H1 (cell line): ENCODE data around the gene SH3TC2. TPM values are rescaled to one million over a fixed set of nuclear protein-coding genes. Genes with fewer than 3 reads are reported as not detected.
A peak's percentile ranks its signal among the peaks of the same experiment; 100 is the strongest.

Experiments
- CTCF ChIA-PET: fragments of 300-600 bp; sonication (Branson Sonifier 250); formaldehyde crosslinking; loops from one replicate; lab custom pipeline; 2021; ENCODE audit not compliant: partially characterized antibody; lab: Charles Lee
- POLR2A ChIA-PET: fragments of 300-600 bp; sonication (Branson Sonifier 250); formaldehyde crosslinking; loops from one replicate; lab custom pipeline; 2021; ENCODE audit warnings: inconsistent platforms; ENCODE audit not compliant: partially characterized antibody; lab: Charles Lee
- DNase-seq, 2 experiments: peaks; one replicate each; pipeline versions ENCODE4 v3.0.0 to v3.0.0-alpha.2; 2010 to 2022; ENCODE audit warnings: low spot score in 2 of 2, low read depth in 1 of 2, mixed read lengths in 1 of 2
- FAIRE-seq: peaks from 2 replicates; lab custom pipeline; 2011; peaks lifted over from hg19 to GRCh38; lab: Jason Lieb, UNC
- H2AFZ ChIP-seq: 2 replicates; pipeline ENCODE4 v1.8.1; 2012; ENCODE audit warnings: low read length, inconsistent platforms
- H2AK5ac ChIP-seq: 2 replicates; pipeline ENCODE4 v1.6.1; 2013; ENCODE audit warnings: low read depth, low read length
- H2BK120ac ChIP-seq: replicated peaks from 2 replicates; pipeline ENCODE3; 2013; ENCODE audit warnings: low read depth, low read length, inconsistent platforms
- H2BK12ac ChIP-seq: 2 replicates; pipeline ENCODE4 v1.6.1; 2013; ENCODE audit warnings: low read depth, low read length
- H2BK15ac ChIP-seq: 2 replicates; pipeline ENCODE4 v1.6.1; 2013; ENCODE audit warnings: low read length
- H2BK20ac ChIP-seq: 2 replicates; pipeline ENCODE4 v1.6.1; 2013; ENCODE audit warnings: low read length
- H2BK5ac ChIP-seq: 2 replicates; pipeline ENCODE4 v1.6.1; 2013; ENCODE audit warnings: low read depth, low read length
- H3K14ac ChIP-seq: 2 replicates; pipeline ENCODE4 v1.6.1; 2013; ENCODE audit warnings: inconsistent platforms; ENCODE audit not compliant: insufficient read length
- H3K18ac ChIP-seq: 2 replicates; pipeline ENCODE4 v1.6.1; 2013; ENCODE audit warnings: low read length; ENCODE audit errors: extremely low read depth
- H3K23ac ChIP-seq: 2 replicates; pipeline ENCODE4 v1.6.1; 2013; ENCODE audit warnings: inconsistent platforms; ENCODE audit not compliant: insufficient read length
- H3K23me2 ChIP-seq: 2 replicates; pipeline ENCODE4 v1.6.1; 2013; ENCODE audit warnings: low read depth, low read length
- H3K27ac ChIP-seq: 2 replicates; pipeline ENCODE4 v1.6.1; 2011; ENCODE audit warnings: low read depth, low read length, inconsistent platforms
- H3K27me3 ChIP-seq, 4 experiments: replicated peaks in 1 of 4; 1 replicate in 1 of 4; 2 replicates in 3 of 4; pipeline versions ENCODE4 v1.6.1 to v1.8.1; 2011 to 2013; ENCODE audit warnings: low read length in 3 of 4, mild to moderate bottlenecking in 3 of 4, inconsistent platforms in 2 of 4, mixed read lengths in 2 of 4, moderate library complexity in 1 of 4; ENCODE audit not compliant: control insufficient read depth in 3 of 4, insufficient read depth in 3 of 4; ENCODE audit errors: extremely low read depth in 1 of 4
- H3K36me3 ChIP-seq, 4 experiments: 2 replicates each; pipeline versions ENCODE4 v1.6.1 to v1.8.1; 2011 to 2013; ENCODE audit warnings: mild to moderate bottlenecking in 4 of 4, low read length in 3 of 4, moderate library complexity in 2 of 4, control low read depth in 1 of 4, inconsistent platforms in 1 of 4; ENCODE audit not compliant: insufficient read depth in 4 of 4, control insufficient read depth in 2 of 4
- H3K4ac ChIP-seq: replicated peaks from 2 replicates; pipeline ENCODE3; 2013; ENCODE audit warnings: low read length, low read depth, mixed read lengths, inconsistent platforms; ENCODE audit not compliant: insufficient read length
- H3K4me1 ChIP-seq, 4 experiments: replicated peaks in 1 of 4; 1 replicate in 1 of 4; 2 replicates in 3 of 4; pipeline versions ENCODE4 v1.6.1 to v1.8.1; 2011 to 2013; ENCODE audit warnings: low read length in 3 of 4, inconsistent platforms in 2 of 4, mixed read lengths in 1 of 4; ENCODE audit not compliant: insufficient read depth in 4 of 4, control insufficient read depth in 3 of 4
- H3K4me2 ChIP-seq, 2 experiments: 2 replicates each; pipeline versions ENCODE4 v1.6.1 to v1.8.1; 2011 to 2013; ENCODE audit warnings: low read depth in 2 of 2, low read length in 2 of 2, control low read depth in 1 of 2, inconsistent platforms in 1 of 2, mild to moderate bottlenecking in 1 of 2; ENCODE audit not compliant: insufficient read depth in 1 of 2
- H3K4me3 ChIP-seq, 4 experiments: fragments of 200-600, 300-600 bp in 1 of 4; sonication (generic), shearing (Covaris generic), sonication (Bioruptor Twin) in 1 of 4; 2 replicates each; pipeline versions ENCODE4 v1.5.1 to v1.8.1; 2011 to 2016; ENCODE audit warnings: low read length in 4 of 4, low read depth in 3 of 4, control low read depth in 2 of 4, inconsistent platforms in 2 of 4, mild to moderate bottlenecking in 2 of 4, mixed read lengths in 1 of 4, moderate library complexity in 1 of 4; ENCODE audit not compliant: insufficient read depth in 2 of 4; ENCODE audit errors: extremely low read depth in 1 of 4
- H3K56ac ChIP-seq: replicated peaks from 2 replicates; pipeline ENCODE3; 2013; ENCODE audit warnings: low read depth, mild to moderate bottlenecking, mixed read lengths, low read length, inconsistent platforms; ENCODE audit not compliant: insufficient read length
- H3K79me1 ChIP-seq: 2 replicates; pipeline ENCODE4 v1.6.1; 2013; ENCODE audit warnings: low read depth, low read length, control low read depth
- H3K79me2 ChIP-seq, 2 experiments: 2 replicates each; pipeline versions ENCODE4 v1.6.1 to v1.8.1; 2012 to 2013; ENCODE audit warnings: low read length in 2 of 2, mild to moderate bottlenecking in 2 of 2, inconsistent platforms in 1 of 2; ENCODE audit not compliant: insufficient read depth in 2 of 2, control insufficient read depth in 1 of 2
- H3K9ac ChIP-seq, 4 experiments: replicated peaks in 1 of 4; 1 replicate in 1 of 4; 2 replicates in 3 of 4; pipeline versions ENCODE4 v1.6.1 to v1.8.1; 2011 to 2013; ENCODE audit warnings: low read depth in 3 of 4, low read length in 3 of 4, control low read depth in 2 of 4, mild to moderate bottlenecking in 2 of 4, moderate library complexity in 2 of 4, inconsistent platforms in 1 of 4; ENCODE audit errors: extremely low read depth in 1 of 4
- H3K9me3 ChIP-seq, 2 experiments: 2 replicates each; pipeline versions ENCODE4 v1.6.1 to v1.8.1; 2012 to 2013; ENCODE audit warnings: mild to moderate bottlenecking in 2 of 2, moderate library complexity in 2 of 2, control low read depth in 1 of 2, inconsistent platforms in 1 of 2, low read depth in 1 of 2, low read length in 1 of 2, mixed read lengths in 1 of 2; ENCODE audit not compliant: insufficient read depth in 2 of 2
- H4K20me1 ChIP-seq, 2 experiments: replicated peaks in 1 of 2; 2 replicates each; pipeline versions ENCODE3 to v1.8.1; 2011 to 2013; ENCODE audit warnings: inconsistent platforms in 2 of 2, low read length in 2 of 2, mild to moderate bottlenecking in 1 of 2; ENCODE audit not compliant: insufficient read depth in 2 of 2, control insufficient read depth in 1 of 2
- H4K5ac ChIP-seq: 2 replicates; pipeline ENCODE4 v1.6.1; 2013; ENCODE audit warnings: low read length, low read depth, mixed read lengths, inconsistent platforms; ENCODE audit not compliant: insufficient read length
- H4K8ac ChIP-seq: 2 replicates; pipeline ENCODE4 v1.8.0; 2013; ENCODE audit warnings: mild to moderate bottlenecking, moderate library complexity, low read length, inconsistent platforms; ENCODE audit not compliant: insufficient read depth; ENCODE audit errors: extremely low read depth
- H4K91ac ChIP-seq: replicated peaks from 2 replicates; pipeline ENCODE3; 2013; ENCODE audit warnings: low read length, mixed read lengths, inconsistent platforms; ENCODE audit not compliant: insufficient read length
- MAFK ChIP-seq: IDR thresholded peaks from 2 replicates; pipeline ENCODE4 v1.6.1; 2012; ENCODE audit warnings: low read depth, mild to moderate bottlenecking, improper control_type of control experiment, low read length
- POLR2AphosphoS5 ChIP-seq: IDR thresholded peaks from 2 replicates; pipeline ENCODE4 v1.6.1; 2011; ENCODE audit warnings: low read depth, low read length
- RFX5 ChIP-seq: IDR thresholded peaks from 2 replicates; pipeline ENCODE4 v1.6.1; 2011; ENCODE audit warnings: low read depth, low read length, improper control_type of control experiment, borderline replicate concordance
- WGBS, 2 experiments: shearing (Covaris generic) in 1 of 2; methylation state at CpG; one replicate each; pipeline versions ENCODE4 v1.1.6 to v1.1.7; 2013 to 2015; ENCODE audit warnings: low lambda C conversion rate in 2 of 2, mixed read lengths in 2 of 2, inconsistent platforms in 1 of 2, low coverage in 1 of 2, missing lambda C conversion rate in 1 of 2; ENCODE audit not compliant: insufficient replicate concordance in 2 of 2, insufficient coverage in 1 of 2, insufficient read length in 1 of 2; ENCODE audit errors: extremely low coverage in 1 of 2, missing lambda C conversion rate in 1 of 2; 5-methylcytosine and 5-hydroxymethylcytosine counted together
- polyA plus RNA-seq, 7 experiments: library from polyadenylated mRNA; depleted of rRNA in 3 of 7; stranded (reverse) in 5 of 7; unstranded in 2 of 7; fragments of >200 nt in 5 of 7; fragments of 200-250 nt in 2 of 7; gene quantifications; 1 replicate in 5 of 7; 2 replicates in 1 of 7; 4 replicates in 1 of 7; pipeline versions ENCODE4 v1.2.1 to v1.2.3, GENCODE V29; 2011 to 2013; ENCODE audit warnings: missing spikeins in 2 of 7, mixed read lengths in 2 of 7
- total RNA-seq: library from RNA; stranded (reverse); fragmentation: NEBNext Ultra II Directional; extraction: Animal tissue kit (Norgen Biotek cat#: 25700); gene quantifications from 2 replicates; pipeline ENCODE4 v1.2.1, GENCODE V29; 2021

The SH3TC2 gene
- total and polyA plus RNA-seq, 2 of the 8 experiments (the other 6 are each of a cell fraction or from before 2014, with no cell fraction given), result 0.11 to 0.80 TPM

DNA sequence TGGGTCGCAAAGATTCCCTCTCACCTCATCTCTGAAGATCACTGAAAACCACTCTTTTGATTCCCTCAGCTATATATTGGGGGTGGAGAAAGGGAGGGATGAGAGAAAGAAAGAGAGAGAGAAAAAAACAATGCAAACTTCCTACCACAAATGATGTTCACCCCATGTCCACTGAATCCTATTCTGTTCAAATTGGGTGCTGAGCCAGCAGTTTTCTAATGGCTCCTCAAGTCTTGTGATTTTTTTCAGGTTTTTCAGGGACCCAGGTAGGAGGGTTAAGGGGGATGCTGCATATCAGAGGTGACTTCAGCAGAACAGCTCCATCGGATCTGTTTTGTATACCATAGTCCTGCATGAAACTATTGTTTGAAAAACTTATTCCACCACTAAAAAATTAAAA, 95.9 kb downstream of the SH3TC2 start:
- Histone ChIP-seq H2AK5ac (no peak overlapping the region), H3K9me3 (no peaks in the 10 kb centered on the region), H2BK120ac (no peak overlapping the region), H2AFZ (no peak overlapping the region), H3K4me2 (no peak overlapping the region), H3K18ac (no peak overlapping the region), H4K8ac (no peak overlapping the region), H3K36me3 (no peaks in the 10 kb centered on the region; a peak in 1 of 8 replicates), H3K9ac (no peak overlapping the region), H4K20me1 (no peaks in the 10 kb centered on the region), H3K4me3 (no peak overlapping the region), H3K79me1 (no peaks in the 10 kb centered on the region), H3K4me1 (no peaks in the 10 kb centered on the region; a peak in 2 of 7 replicates), H3K27ac (no peak overlapping the region), H2BK12ac (no peak overlapping the region), H3K4ac (no peak overlapping the region), H3K14ac (no peak overlapping the region), H4K91ac (no peak overlapping the region), H2BK5ac (no peak overlapping the region), H3K79me2 (no peaks in the 10 kb centered on the region), H3K23me2 (no peaks in the 10 kb centered on the region), H3K27me3 (no peaks in the 10 kb centered on the region), H3K23ac (no peak overlapping the region), H4K5ac (no peak overlapping the region), H2BK20ac (no peak overlapping the region), H3K56ac (no peak overlapping the region), H2BK15ac (no peak overlapping the region)
- TF ChIP-seq RFX5, result no peak
- no peak for TF ChIP-seq POLR2AphosphoS5
- peak; percentile 30; the same call in 1 of the 2 replicates for TF ChIP-seq MAFK
- ChIA-PET POLR2A (no interaction called here), CTCF (interaction anchor here (0.6 to 25.4 kb wide), 10 partner anchors 9 to 569 kb away, joined by 3 to 433 read pairs (median 4); no protein-coding TSS in a partner anchor)
- FAIRE-seq, result no peak
- DNase-seq, result no peak
- WGBS, 2 experiments, result 87% methylated on average over 2 of the region's 2 CpGs; no CpG with 5 or more reads in 1 of the 2 experiments
